HCEC 1CT (cell line): ENCODE results near the gene PDXDC1.
"Not testable (repeated sequence)": the region's sequence is repeated elsewhere in the genome, so short reads cannot be mapped to it uniquely, and the experiment has no call there.

Source experiments
- DNase-seq: peaks from one replicate; pipeline ENCODE4 v3.0.0-alpha.2; 2017

Gene PDXDC1

DNA sequence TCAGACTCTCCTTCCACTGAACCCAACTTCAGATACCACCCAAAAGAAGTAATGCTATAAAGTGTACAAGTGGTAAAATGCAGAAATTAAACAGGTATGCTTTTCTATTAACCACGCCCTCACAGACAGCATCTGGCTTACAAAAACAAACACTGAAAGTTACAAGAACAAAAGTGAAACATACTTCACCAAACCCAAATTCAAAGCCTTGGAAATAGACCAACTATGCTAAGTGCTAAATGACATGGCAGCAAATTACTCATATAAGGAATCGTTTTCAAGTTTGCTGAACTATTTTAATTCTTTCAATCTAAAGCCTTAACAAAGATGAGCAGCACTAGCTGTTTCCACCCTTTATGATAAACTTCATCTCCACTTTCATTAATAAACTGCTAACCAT, 101.3 kb downstream of the PDXDC1 start:
- not testable (repeated sequence) for DNase-seq

DNA sequence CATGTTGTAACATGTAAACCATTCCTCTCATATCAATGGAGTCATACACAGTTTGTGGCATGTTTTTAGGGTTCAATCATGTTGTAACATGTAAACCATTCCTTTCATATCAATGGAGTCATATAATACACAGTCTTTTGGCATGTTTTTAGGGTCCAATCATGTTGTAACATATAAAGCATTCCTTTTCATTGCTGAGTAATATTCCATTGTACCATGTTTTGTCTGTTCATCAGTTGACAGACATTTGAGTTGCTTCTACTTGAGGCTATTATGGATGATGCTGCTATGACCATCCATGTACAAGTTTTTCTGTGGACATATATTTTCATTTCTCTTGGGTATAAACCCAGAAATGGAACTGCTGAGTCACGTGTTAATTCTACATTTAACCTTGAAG, 106.1 kb downstream of the PDXDC1 start:
- DNase-seq = not testable (repeated sequence)

DNA sequence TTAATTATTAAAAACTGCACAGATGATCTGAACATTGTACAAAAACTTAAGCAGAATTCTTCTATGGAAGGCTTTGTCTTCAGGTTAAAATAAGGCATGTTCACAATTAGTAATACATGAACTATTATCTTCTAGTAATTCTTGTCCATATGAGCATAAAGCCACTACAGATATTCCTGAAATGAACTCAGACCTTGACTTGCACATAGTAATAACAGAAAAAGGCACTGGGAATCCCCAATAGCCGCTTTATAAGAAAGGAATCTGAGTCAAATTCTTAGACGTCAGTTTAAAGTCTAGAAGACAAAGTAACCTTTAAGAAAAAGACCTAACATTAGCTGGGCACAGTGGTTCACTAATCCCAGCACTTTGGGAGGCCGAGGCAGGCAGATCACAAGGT, 108.0 kb downstream of the PDXDC1 start:
- DNase-seq = not testable (repeated sequence)

DNA sequence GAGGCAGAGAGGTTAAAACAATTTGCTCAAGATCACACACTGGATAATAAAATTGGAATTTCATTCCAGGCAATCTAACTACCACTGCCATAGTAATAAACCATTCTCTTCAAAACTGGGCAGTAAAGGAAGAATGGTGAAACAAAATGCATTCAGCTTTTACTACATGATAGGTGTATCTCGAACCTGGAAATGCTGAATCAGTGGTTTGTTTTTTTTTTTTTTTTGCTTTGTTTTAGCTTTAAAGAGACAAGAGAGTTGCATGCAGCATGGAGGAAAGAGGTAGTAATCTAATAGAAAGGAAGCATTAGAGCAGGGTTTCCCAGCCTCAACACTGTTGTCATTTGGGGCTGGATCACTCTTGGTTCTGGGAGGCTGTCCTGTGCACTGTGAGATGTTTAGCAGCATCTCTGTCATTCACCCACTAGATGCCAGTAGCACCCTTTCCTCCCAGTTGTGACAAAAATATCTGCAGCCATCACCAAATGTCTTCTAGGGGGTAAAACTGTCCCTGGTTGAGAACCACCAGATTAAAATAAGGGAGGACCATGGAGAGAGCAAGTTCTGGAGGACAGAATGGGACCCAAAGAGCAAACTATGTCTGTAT, 115.9 kb downstream of the PDXDC1 start:
- not testable (repeated sequence) for DNase-seq

DNA sequence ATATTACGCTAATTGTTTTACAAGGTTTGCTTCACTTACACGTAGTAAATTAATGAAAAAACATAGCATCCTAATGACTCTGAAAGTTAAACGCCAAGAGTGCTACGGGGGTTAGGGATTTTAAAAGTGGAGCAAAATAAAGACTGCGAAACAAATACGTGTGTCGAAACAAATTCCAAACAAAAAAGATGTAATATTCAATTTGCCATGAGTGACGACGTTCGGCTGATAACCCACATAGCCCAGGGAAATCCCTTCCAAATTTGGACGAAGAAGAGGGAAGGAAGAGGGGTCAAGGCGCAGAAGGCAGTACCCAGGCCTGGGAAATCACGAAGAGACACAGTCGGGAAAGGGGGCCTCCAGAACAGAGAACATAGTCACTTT, 118.7 kb downstream of the PDXDC1 start:
- DNase-seq = not testable (repeated sequence)

DNA sequence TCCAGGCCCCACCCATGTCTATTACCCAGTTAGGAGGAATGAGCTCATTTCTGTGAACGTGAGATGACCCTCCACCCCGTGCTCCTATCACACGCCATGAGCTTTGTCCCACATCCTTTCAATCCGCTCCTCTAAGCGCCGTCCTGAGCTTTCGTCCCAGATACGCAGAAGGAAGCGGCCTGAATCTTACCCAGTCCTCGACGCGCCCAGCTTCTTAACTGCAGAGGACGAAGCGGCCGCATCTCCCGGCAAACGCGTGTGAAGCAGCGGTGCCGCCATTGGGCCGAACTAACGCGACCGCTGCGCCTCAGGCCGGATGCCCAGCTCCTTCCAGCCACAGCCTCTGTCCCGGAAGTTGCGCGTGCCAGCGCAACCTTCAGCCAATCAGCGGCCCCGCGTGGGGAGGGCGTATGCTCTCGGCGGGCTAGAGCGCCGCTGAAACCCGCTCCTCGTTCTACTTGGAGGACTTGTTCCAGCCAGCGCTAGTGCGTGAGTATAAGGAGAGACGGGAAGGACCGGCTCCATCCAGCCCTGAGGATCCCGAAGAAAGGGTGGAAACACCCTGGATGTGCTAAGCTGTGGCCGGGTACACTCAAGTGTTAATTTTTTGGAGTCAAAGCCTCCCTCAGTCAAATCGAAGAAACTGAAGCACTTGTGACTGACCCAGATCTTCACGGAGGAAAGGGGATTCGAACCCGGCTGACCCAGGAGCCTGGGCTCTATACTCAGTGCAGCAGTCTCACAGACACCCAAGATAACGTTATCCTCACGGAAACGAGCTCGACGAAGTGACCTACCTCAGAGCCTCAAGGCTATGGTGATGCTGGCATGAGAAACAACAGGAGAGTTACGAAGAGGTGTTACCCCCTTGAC, 119.4 kb downstream of the PDXDC1 start, which contains the start of gene RRN3:
Gene RRN3 (minus strand): TSS at position 318 of the 873 bp plus-strand sequence. CDS start 39 bp downstream, at position 279.
- peak; percentile 93 for DNase-seq

DNA sequence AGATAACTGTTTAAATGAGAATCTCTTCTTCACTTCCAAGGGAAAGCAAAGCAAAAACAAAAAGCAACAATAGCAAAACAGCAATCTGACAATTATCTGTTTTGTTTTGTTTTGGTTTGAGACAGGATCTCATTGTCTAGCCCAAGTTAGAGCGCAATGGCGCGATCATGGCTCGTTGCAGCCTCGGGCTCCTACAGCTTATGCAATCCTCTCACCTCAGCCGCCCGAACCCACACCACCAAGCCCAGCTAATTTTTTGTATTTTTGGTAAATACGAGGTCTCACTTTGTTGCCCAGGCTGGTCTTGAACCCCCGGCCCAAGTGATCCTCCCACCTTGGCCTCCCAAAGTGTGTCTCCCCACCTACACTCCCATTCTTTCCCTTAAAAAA, 121.8 kb downstream of the PDXDC1 start:
- not testable (repeated sequence) for DNase-seq

DNA sequence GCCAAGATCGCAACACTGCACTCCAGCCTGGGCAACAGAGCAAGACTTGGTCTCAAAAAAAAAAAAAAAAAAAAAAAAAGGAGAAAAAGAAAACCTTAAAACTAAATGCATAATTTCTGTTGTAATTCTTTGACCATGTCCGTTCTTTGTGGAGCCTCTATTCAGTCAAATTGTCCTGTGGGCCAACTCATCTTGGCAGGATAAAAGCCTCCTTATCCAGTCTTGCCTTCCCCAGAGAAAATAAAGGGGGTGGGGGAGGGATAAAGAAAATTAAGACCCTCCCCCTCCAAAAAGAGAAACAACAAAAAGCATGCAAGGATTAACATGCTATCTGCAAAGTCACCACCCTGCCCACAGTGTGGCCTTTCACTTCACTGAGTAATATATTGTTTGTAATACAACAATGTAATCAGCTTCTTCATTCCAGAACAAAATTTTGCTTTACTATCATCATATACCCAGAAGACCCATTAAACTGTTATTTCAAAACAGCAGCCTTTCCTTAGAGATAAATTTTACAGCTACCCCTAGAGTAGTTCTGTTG, 124.6 kb downstream of the PDXDC1 start:
- not testable (repeated sequence) for DNase-seq

DNA sequence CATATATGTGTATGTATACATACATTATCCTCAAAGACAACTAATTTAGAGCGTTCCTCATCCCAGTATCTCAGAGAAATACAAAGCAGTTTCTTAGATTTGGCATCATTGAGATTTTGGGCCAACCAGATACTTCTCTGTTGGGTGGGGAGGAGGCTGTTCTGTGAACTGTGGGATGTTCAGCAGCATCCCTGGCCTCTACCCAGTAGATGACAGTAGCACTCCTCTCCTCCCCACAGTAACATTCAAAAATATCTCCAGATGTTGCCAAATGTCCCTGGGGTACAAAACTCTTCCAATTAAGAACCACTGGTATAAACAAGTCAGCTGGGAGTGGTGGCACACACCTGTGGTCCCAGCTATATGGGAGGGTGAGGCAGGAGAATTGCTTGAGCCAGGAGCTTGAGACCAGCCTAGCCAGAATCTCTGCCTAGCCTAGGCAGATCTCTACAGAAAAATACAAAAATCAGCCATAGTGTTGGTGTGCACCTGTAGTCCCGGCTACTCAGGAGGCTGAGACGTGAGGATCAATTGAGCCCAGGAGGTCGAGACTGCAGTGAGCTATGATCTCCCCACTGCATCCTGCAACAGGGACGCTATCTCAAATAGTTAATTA, 125.7 kb downstream of the PDXDC1 start:
- not testable (repeated sequence) for DNase-seq

DNA sequence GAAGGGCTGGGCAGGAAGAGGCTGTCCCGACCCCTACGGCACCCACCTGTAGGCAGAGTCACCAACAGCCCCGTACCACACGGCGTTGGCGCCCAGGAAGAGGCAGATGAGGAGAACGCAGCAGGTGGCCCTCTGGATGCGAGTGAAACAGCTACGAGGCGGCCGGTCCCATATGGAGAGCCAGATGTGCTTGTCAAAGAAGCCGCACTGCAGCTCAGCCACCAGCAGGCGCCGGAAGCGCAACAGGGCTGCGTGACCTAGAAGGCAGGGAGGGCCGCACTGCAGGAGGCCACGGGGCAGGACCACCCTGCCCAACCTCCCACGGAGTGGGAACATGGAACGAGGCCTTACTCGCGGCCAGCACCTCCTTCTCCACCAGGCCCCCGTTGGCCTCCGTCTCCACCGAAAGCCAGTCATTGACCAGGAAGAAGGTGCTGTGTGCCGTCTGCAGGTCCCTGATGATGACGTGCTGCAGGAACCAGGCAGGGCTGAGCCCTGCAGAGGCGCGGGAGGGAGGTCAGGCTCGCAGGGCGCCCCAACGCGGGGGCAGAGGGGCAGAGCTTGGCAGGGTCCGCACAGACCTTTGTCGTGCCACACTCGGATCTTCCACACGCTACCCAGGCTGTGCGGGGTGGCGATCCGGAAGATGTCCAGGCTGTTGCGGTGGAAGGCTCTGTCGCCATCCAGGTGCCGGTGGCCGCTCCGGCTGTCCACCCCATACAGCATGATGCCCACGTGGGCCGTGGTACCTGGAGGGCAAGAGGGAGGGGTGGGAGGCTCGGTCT, 153.0 kb downstream of the PDXDC1 start:
- DNase-seq = not testable (repeated sequence)

DNA sequence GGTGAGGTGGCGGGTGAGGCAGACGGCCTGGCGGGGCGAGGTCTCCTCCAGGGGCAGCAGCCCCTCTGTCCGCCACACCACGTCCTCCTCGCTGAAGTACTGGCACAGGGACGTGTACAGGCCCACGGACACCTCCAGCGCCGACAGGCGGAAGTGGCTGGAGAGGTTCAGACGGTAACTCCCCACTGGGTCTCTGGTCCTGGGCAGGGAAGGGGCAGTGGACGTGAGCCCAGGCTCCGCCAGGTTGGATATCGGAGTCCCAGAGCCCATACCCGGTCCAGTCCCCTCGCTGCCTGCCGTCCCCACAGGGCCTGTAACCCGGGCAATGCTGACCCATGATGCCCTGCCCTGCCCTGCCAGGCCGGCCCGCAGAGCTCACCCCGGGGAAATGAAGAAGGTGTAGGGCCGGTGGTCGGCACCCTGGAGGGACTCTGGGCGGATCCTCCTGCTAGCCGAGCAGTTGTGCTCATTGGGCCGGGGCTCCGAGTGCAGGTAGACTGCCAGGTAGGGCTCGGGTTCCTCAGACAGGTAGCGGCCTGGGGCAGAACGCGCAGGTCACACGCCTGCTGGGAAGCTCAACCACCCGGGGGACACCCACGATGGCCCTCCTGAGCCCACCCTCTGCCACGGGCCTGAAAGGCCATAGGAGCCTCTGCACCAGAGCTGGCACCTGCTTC, 155.6 kb downstream of the PDXDC1 start:
- DNase-seq = not testable (repeated sequence)

DNA sequence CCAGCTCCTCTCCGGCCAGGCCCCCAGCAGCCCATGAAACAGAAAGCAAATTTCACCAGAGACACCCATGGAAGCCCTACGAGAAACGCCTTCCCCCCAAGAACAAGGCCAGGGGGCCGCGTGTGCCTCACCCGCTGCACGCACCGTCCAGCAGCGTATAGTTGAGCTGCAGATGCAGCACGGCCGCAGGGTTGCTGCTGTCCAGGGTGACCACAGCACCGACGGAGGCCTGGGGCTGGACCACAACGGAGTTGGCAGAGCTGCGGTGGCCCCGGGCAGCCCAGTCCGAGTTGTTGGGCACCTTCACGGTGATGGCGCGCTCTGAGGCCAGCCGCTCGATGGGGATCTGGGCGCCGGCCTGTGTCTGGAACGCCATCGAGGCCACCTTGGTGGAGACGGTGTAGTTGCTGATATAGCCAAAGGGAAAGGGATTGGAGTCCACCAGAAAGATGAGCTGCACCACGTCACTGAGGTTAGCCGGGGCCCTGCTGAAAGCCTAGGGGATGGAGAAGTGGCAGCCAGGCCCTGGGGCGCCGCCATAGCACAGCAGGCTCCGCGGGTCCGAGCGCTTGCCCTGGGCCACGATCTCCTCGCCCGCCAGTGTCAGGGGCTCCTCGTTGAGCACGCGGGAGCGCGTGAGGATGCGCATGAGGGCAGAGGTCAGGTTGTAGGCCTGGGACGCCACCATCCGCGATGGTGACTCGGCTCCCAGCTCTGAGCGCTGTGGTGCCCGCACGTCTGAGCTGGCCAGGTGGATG, 156.3 kb downstream of the PDXDC1 start:
- not testable (repeated sequence) for DNase-seq

DNA sequence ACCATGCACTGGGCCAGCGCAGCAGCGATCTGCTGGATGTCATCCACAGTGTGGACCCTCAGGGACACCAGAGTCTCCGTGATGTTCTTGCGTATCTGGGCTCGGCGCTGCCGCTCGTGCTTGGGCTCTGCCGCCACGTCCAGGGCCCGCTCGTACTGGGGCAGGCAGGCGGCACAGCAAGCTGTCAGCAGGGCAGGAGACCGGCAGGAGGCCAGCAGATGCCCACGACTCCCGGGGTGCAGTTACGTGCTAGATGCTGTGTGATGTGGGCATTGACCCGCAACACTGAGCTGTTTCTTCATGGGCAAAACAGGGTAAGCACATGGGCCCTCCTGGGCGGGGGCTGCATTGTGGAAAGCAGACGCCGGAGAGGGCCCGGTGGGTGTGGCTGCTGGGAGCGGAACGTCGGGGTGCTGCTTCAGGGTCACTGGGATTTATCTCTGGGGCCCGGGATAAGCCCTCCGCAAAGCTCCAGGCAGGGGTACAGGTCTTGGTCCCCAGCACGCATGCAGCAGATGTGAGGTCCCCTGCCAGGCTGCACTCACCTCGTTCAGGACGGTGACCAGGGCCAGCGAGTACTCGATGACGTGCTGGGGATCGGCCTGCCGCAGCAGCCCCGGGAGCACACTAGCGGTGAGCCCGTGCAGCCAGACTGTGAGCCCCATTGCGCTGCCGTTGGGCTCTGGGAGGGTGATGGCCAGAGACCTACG, 158.0 kb downstream of the PDXDC1 start:
- not testable (repeated sequence) for DNase-seq

DNA sequence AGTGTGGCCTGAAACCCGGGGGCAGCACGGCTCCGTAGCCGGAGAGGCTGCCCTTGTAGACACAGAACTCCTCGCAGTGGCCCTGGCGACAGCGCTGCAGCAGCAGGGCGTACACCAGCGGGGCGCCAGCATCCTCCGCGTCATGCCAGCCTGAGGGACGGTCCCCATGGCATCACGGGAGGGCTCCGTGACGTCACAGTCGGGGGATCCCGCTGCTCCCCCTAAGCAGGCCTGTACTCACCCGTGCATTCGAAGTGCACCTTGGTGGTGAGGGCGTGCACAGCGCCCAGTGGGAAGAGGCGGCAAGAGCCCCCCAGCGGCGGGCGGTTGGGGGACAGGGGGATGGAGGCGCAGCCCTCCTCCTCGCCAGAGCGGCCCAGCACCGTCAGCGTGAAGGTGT, 158.7 kb downstream of the PDXDC1 start:
- not testable (repeated sequence) for DNase-seq

DNA sequence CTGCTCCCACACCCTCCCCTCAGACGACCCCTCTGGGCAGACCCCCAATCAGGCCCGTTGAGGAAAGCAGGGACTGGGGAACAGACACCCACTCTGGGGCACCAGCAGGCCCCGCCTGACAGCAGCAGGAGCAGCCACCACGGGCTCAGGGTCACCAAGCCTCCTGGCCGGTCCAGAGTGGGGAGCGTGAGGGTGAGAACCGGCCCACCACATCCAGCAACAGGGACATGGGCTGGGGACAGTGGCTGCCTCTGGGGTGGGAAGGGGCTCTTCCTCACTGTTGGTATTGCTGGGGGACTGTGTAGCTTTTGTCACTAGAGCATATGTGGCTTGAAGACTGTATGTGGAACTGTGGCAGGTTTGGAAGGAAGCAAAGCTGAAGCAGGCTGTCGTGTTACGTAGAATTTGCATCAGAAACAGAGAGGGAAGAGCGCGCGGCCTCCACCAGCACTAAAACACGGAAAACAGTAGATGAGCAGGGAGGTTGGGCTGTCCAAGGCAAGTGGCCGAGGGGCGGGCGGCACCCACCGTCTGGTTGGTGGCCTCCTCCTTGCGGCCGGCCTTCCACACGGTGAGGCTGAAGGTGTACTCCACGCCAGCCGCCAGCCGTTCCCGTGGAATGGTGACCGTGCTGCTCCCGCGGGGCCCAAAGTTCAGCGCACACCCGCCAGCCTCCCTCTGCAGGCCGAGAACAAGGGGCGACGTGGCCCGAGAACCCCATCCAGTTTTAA, 160.1 kb downstream of the PDXDC1 start:
- DNase-seq = not testable (repeated sequence)

DNA sequence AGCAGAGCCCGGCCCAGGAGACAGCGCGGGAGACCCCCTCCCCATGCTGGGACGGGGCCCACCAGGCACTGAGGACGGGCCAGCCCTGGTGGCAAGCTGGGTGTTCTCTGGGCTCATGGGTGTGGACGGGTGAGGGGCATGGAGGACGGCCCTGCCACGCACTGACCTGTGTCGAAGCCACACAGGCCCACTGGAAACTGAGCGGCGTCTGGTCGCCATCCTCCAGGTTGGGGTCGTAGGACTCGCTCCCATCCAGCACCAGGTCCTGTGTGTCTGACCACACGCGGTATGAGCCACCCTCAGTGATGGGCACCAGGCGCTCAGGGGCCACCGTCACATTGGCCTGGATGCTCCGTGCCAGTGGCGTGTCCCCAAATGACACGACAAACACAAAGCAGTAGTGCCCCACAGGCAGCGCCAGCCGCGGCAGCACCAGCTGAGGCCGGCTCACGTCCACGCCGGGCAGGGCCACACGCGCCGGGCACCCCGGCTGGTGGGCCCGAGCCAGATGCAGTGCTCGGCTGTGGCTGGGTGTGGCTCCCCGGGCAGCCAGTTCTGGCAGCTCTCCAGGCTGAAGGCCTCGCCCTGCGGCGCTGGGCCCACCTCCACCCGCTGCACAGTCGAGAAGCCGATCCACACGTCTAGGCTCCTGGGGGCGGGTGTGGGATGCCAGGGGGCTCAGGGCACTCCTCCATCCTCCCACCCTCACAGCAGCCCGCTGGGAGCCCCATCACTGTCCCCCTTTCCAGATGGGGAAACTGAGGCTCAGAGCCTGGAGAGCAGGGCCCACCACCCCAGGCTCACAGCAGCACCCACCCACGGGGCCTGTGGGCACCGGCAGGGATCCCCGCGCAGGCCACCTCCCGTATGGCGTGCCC, 160.9 kb downstream of the PDXDC1 start:
- not testable (repeated sequence) for DNase-seq

DNA sequence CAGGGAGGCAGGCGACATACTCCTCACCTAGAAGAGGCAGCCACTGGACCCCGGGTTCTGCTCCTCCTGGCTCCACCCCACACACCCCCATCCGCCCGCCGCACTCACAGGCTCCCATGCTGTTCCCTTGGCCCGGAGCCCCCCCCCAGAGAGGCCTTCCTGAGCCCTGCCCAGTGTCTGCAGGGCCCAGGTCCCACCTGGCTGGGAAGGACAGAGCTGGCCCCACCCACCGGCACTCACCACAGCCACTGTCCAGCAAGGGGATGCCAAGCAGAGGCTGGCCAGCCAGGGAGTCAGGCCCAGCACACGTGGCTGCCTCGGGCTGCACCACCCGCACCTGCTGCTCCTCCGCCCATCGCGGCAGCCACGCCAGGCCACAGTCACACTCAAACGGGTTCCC, 162.7 kb downstream of the PDXDC1 start:
- not testable (repeated sequence) for DNase-seq
